Ishikawa (cell line): Measurements from ENCODE around the gene SH3PXD2A.

Source experiments
- CEBPB ChIP-seq: IDR thresholded peaks from 2 replicates; pipeline ENCODE4 v1.6.1; 2012
- CREB1 ChIP-seq: IDR thresholded peaks from 2 replicates; pipeline ENCODE4 v1.6.1; 2012; ENCODE audit warnings: low read depth
- EP300 ChIP-seq: IDR thresholded peaks from 2 replicates; pipeline ENCODE4 v1.6.1; 2012; ENCODE audit warnings: borderline replicate concordance
- FOXM1 ChIP-seq: IDR thresholded peaks from 2 replicates; pipeline ENCODE4 v1.6.1; 2012; ENCODE audit warnings: low read depth, borderline replicate concordance
- NFIC ChIP-seq: IDR thresholded peaks from 2 replicates; pipeline ENCODE4 v1.6.1; 2012
- RAD21 ChIP-seq: IDR thresholded peaks from 2 replicates; pipeline ENCODE4 v1.6.1; 2012; ENCODE audit warnings: low read depth
- TAF1 ChIP-seq: IDR thresholded peaks from 2 replicates; pipeline ENCODE4 v1.6.1; 2012; ENCODE audit warnings: low read depth, mild to moderate bottlenecking
- ZBTB7A ChIP-seq: IDR thresholded peaks from 2 replicates; pipeline ENCODE4 v1.6.1; 2012; ENCODE audit warnings: low read depth
- TF ChIP-seq, protein P1 (sequence below): IDR thresholded peaks from 2 replicates; pipeline ENCODE4 v1.6.1; 2012

DNA sequence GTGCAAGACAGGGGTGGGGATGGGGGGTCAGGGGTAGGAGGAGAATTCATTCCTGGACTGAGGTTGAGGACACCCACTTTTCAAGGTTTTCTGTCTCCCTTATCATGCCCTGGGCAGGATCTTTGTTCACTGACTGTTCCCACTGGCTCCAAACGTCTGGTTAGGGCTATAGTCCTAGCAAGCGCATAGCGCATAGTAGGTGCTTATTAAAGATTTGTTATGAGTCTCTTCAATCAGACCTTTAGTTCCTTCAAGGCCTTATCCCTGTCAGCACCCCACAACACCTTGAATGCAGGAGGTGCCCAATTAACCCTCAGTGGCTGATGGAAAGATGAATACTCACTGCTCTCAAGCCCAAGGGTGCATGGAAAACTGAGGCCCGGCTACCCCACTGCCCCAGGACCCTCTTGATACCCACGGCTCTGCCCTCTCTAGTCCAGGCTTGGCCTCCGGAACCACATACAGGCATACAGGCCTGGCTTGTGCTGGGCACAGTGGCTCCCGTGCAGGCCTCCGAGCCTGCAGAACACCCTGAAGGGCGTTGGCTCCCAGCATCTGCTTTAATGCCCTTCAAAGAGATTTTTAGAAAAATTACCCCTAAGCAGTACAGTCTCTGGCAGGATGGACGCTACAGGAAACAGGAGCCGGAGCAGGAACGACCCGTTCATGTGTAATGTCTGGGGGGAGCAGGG lies 177.7 kb downstream of the SH3PXD2A start:
- TF ChIP-seq TAF1, result no peak
- no peak for TF ChIP-seq CEBPB
- TF ChIP-seq, protein P1, sequence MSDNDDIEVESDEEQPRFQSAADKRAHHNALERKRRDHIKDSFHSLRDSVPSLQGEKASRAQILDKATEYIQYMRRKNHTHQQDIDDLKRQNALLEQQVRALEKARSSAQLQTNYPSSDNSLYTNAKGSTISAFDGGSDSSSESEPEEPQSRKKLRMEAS, result no peak
- TF ChIP-seq CREB1, result no peak
- TF ChIP-seq NFIC, result no peak
- TF ChIP-seq RAD21, result no peak
- no peak for TF ChIP-seq FOXM1
- TF ChIP-seq ZBTB7A, result no peak
- no peak for TF ChIP-seq EP300
